SK-N-SH treated with all-trans-retinoic acid at 6 μM for 48 hours (cell line): Measurements from ENCODE around the gene PGAM5.

Experiments
- ATAC-seq: fragments of 200-7000 bp; cut with Tn5 transposase; 3 replicates; pipeline ENCODE4 v1.9.1; 2020; ENCODE audit warnings: mild to moderate bottlenecking, moderate library complexity
- ARNTL ChIP-seq: fragments of 450-650 bp; formaldehyde crosslinking; IDR thresholded peaks from 2 replicates; pipeline ENCODE4 v1.5.0; 2020; ENCODE audit warnings: low read depth, mild to moderate bottlenecking, moderate library complexity, borderline replicate concordance
- CREB5 ChIP-seq: fragments of 250-450 bp; sonication (Bioruptor Pico); IDR thresholded peaks from 2 replicates; pipeline ENCODE4 v1.5.1; 2020; ENCODE audit warnings: low read depth, mild to moderate bottlenecking, moderate library complexity
- CSDC2 ChIP-seq: fragments of 250-450 bp; sonication (Bioruptor Pico); IDR thresholded peaks from 2 replicates; pipeline ENCODE4 v1.5.0; 2020; ENCODE audit warnings: mild to moderate bottlenecking, moderate library complexity
- CSRNP3 ChIP-seq: fragments of 250-450 bp; sonication (Bioruptor Pico); IDR thresholded peaks from 2 replicates; pipeline ENCODE4 v1.5.1; 2021; ENCODE audit warnings: mild to moderate bottlenecking, moderate library complexity
- ESRRG ChIP-seq: fragments of 250-450 bp; sonication (Bioruptor Pico); IDR thresholded peaks from 2 replicates; pipeline ENCODE4 v1.6.1; 2021; ENCODE audit warnings: mild to moderate bottlenecking
- GLIS3 ChIP-seq: fragments of 250-450 bp; sonication (Bioruptor Pico); IDR thresholded peaks from 2 replicates; pipeline ENCODE4 v1.5.0; 2020; ENCODE audit warnings: mild to moderate bottlenecking, moderate library complexity
- ISL1 ChIP-seq: fragments of 250-450 bp; sonication (Bioruptor Pico); IDR thresholded peaks from 2 replicates; pipeline ENCODE4 v2.1.2; 2022; ENCODE audit warnings: mild to moderate bottlenecking, moderate library complexity
- OSR1 ChIP-seq: fragments of 250-450 bp; sonication (Bioruptor Pico); IDR thresholded peaks from 2 replicates; pipeline ENCODE4 v1.8.0; 2022; ENCODE audit warnings: moderate library complexity, mild to moderate bottlenecking, inconsistent platforms
- PATZ1 ChIP-seq: fragments of 250-450 bp; sonication (Bioruptor Pico); IDR thresholded peaks from 2 replicates; pipeline ENCODE4 v1.8.0; 2020; ENCODE audit warnings: mild to moderate bottlenecking, moderate library complexity, borderline replicate concordance
- POU6F1 ChIP-seq: fragments of 250-450 bp; sonication (Bioruptor Pico); IDR thresholded peaks from 2 replicates; pipeline ENCODE4 v1.8.0; 2021; ENCODE audit warnings: low read depth, mild to moderate bottlenecking, moderate library complexity, borderline replicate concordance
- PPARA ChIP-seq: fragments of 250-450 bp; sonication (Bioruptor Pico); IDR thresholded peaks from 2 replicates; pipeline ENCODE4 v1.5.0; 2020; ENCODE audit warnings: mild to moderate bottlenecking, borderline replicate concordance
- RARB ChIP-seq: fragments of 250-450 bp; sonication (Bioruptor Pico); IDR thresholded peaks from 2 replicates; pipeline ENCODE4 v1.8.0; 2021; ENCODE audit warnings: mild to moderate bottlenecking, moderate library complexity
- SNAI2 ChIP-seq: fragments of 250-450 bp; sonication (Bioruptor Pico); IDR thresholded peaks from 2 replicates; pipeline ENCODE4 v1.5.0; 2020; ENCODE audit warnings: mild to moderate bottlenecking, moderate library complexity
- TCF4 ChIP-seq: fragments of 250-450 bp; sonication (Bioruptor Pico); IDR thresholded peaks from 2 replicates; pipeline ENCODE4 v1.8.0; 2021; ENCODE audit warnings: mild to moderate bottlenecking, moderate library complexity, borderline replicate concordance
- TOX ChIP-seq: fragments of 250-450 bp; sonication (Bioruptor Pico); IDR thresholded peaks from 2 replicates; pipeline ENCODE4 v1.8.0; 2021; ENCODE audit warnings: mild to moderate bottlenecking, moderate library complexity, borderline replicate concordance
- TSHZ2 ChIP-seq: fragments of 250-450 bp; sonication (Bioruptor Pico); IDR thresholded peaks from 2 replicates; pipeline ENCODE4 v1.5.0; 2020; ENCODE audit warnings: mild to moderate bottlenecking, moderate library complexity
- ZC3H10 ChIP-seq: fragments of 250-450 bp; sonication (Bioruptor Pico); IDR thresholded peaks from 2 replicates; pipeline ENCODE4 v1.5.1; 2021; ENCODE audit warnings: mild to moderate bottlenecking, moderate library complexity
- ZFP3 ChIP-seq: fragments of 250-450 bp; sonication (Bioruptor Pico); IDR thresholded peaks from 2 replicates; pipeline ENCODE4 v1.5.0; 2020; ENCODE audit warnings: mild to moderate bottlenecking, moderate library complexity
- ZFP30 ChIP-seq: fragments of 450-650 bp; formaldehyde crosslinking; IDR thresholded peaks from 2 replicates; pipeline ENCODE4 v1.5.0; 2022; ENCODE audit warnings: mild to moderate bottlenecking, moderate library complexity
- ZNF565 ChIP-seq: fragments of 450-650 bp; formaldehyde crosslinking; conservative IDR thresholded peaks from 2 replicates; pipeline ENCODE4 v1.5.0; 2020; ENCODE audit warnings: low read depth, mild to moderate bottlenecking, moderate library complexity
- ZNF8 ChIP-seq: fragments of 450-650 bp; formaldehyde crosslinking; IDR thresholded peaks from 2 replicates; pipeline ENCODE4 v1.5.0; 2020; ENCODE audit warnings: mild to moderate bottlenecking, moderate library complexity

The PGAM5 gene

GRCh38 chr12:132740652-132741051 lies 30.0 kb downstream of the PGAM5 start:
- ATAC-seq, result no peak
- TF ChIP-seq ZFP30 (CRISPR knock-in tag) (no peak), CREB5 (CRISPR knock-in tag) (no peak), ESRRG (CRISPR knock-in tag) (no peak), PPARA (CRISPR knock-in tag) (no peak), ARNTL (CRISPR knock-in tag) (no peak), SNAI2 (CRISPR knock-in tag) (no peak), POU6F1 (CRISPR knock-in tag) (no peak), TSHZ2 (CRISPR knock-in tag) (no peak), TCF4 (CRISPR knock-in tag) (no peak), ZNF8 (CRISPR knock-in tag) (no peak), OSR1 (CRISPR knock-in tag) (no peak), CSRNP3 (no peak), RARB (no peak), TOX (CRISPR knock-in tag) (no peak), ZFP3 (CRISPR knock-in tag) (no peak), ZNF565 (no peak), CSDC2 (no peak), ZC3H10 (CRISPR knock-in tag) (no peak), ISL1 (CRISPR knock-in tag) (no peak), GLIS3 (CRISPR knock-in tag) (no peak)

- no peak for ATAC-seq
- TF ChIP-seq TCF4 (CRISPR knock-in tag) (no peak), ISL1 (CRISPR knock-in tag) (no peak), OSR1 (CRISPR knock-in tag) (no peak), GLIS3 (CRISPR knock-in tag) (no peak)
- TF ChIP-seq, all 23 proteins: peak for 0
Measured at GRCh38 chr12:132741620-132742019, 31.0 kb downstream of the PGAM5 start.

- no peak for ATAC-seq
- no peak for TF ChIP-seq ZNF8 (CRISPR knock-in tag)
- TF ChIP-seq ZFP30 (CRISPR knock-in tag), result no peak
- TF ChIP-seq ESRRG (CRISPR knock-in tag), result no peak
- no peak for TF ChIP-seq CSDC2
- no peak for TF ChIP-seq OSR1 (CRISPR knock-in tag)
- no peak for TF ChIP-seq PPARA (CRISPR knock-in tag)
- TF ChIP-seq ISL1 (CRISPR knock-in tag), result no peak
- no peak for TF ChIP-seq PATZ1 (CRISPR knock-in tag)
- no peak for TF ChIP-seq TOX (CRISPR knock-in tag)
- TF ChIP-seq CREB5 (CRISPR knock-in tag), result no peak
- TF ChIP-seq TCF4 (CRISPR knock-in tag), result no peak
- no peak for TF ChIP-seq RARB
Measured at GRCh38 chr12:132743831-132744230, 33.2 kb downstream of the PGAM5 start.
